GM23338 (cell line): ENCODE measurements around the gene COX10. TPM values are rescaled to one million over a fixed set of nuclear protein-coding genes. Genes with fewer than 3 reads are reported as not detected.

Source experiments
- ATAC-seq: fragments of 200-7000 bp; cut with Tn5 transposase; 3 replicates; pipeline ENCODE4 v1.9.1; 2020
- DNase-seq: peaks from one replicate; pipeline ENCODE4 v3.0.0-alpha.2; 2015; ENCODE audit warnings: low spot score
- H2AFZ ChIP-seq: fragments of 200-600 bp; sonication (generic); 2 replicates; pipeline ENCODE4 v1.8.0; 2016; ENCODE audit warnings: antibody characterized with exemption, mild to moderate bottlenecking, moderate library complexity
- H3F3A ChIP-seq: fragments of 200-600 bp; sonication (generic); replicated peaks from 2 replicates; pipeline ENCODE4 v1.8.0; 2017; ENCODE audit warnings: antibody characterized with exemption, mixed run types, low read depth
- H3K27ac ChIP-seq: fragments of 200-600 bp; sonication (generic); 2 replicates; pipeline ENCODE4 v1.6.1; 2016; ENCODE audit warnings: low read depth
- H3K27me3 ChIP-seq: fragments of 200-600 bp; sonication (generic); 2 replicates; pipeline ENCODE4 v1.8.0; 2016; ENCODE audit warnings: mild to moderate bottlenecking, mixed run types, moderate library complexity; ENCODE audit not compliant: insufficient read depth
- H3K36me3 ChIP-seq: fragments of 200-600 bp; sonication (generic); 2 replicates; pipeline ENCODE4 v1.8.0; 2016; ENCODE audit warnings: mild to moderate bottlenecking; ENCODE audit not compliant: insufficient read depth
- H3K4me1 ChIP-seq: fragments of 200-600 bp; sonication (generic); 2 replicates; pipeline ENCODE4 v1.8.0; 2016; ENCODE audit warnings: mild to moderate bottlenecking, moderate library complexity; ENCODE audit not compliant: insufficient read depth
- H3K4me2 ChIP-seq: fragments of 200-600 bp; sonication (generic); 2 replicates; pipeline ENCODE4 v1.7.1; 2017; ENCODE audit warnings: mixed run types
- H3K4me3 ChIP-seq: fragments of 200-600 bp; sonication (generic); 2 replicates; pipeline ENCODE4 v1.6.1; 2016; ENCODE audit warnings: mixed run types
- H3K79me2 ChIP-seq: fragments of 200-600 bp; sonication (generic); replicated peaks from 2 replicates; pipeline ENCODE4 v1.8.0; 2017; ENCODE audit warnings: mild to moderate bottlenecking; ENCODE audit not compliant: insufficient read depth
- H3K9me2 ChIP-seq: fragments of 200-600 bp; sonication (generic); 2 replicates; pipeline ENCODE4 v1.8.0; 2017; ENCODE audit not compliant: insufficient read depth
- H4K20me1 ChIP-seq: fragments of 200-600 bp; sonication (generic); replicated peaks from 2 replicates; pipeline ENCODE4 v1.8.0; 2017; ENCODE audit warnings: mild to moderate bottlenecking; ENCODE audit not compliant: insufficient read depth
- H3K27ac Mint-ChIP-seq: 2 replicates; pipeline ENCODE4 v1.8.0; 2020; ENCODE audit warnings: inconsistent platforms, mild to moderate bottlenecking, moderate library complexity, mixed read lengths
- H3K27me3 Mint-ChIP-seq: 3 replicates; pipeline ENCODE4 v1.8.0; 2022; ENCODE audit warnings: low read depth, mild to moderate bottlenecking, moderate library complexity, mixed read lengths, inconsistent platforms; ENCODE audit not compliant: insufficient read depth, poor library complexity
- H3K36me3 Mint-ChIP-seq: 3 replicates; pipeline ENCODE4 v1.8.0; 2021; ENCODE audit warnings: low read depth, mild to moderate bottlenecking, inconsistent platforms, moderate library complexity, mixed read lengths
- H3K4me1 Mint-ChIP-seq: 3 replicates; pipeline ENCODE4 v1.8.0; 2020; ENCODE audit warnings: mild to moderate bottlenecking, inconsistent platforms, mixed read lengths
- H3K4me3 Mint-ChIP-seq: 3 replicates; pipeline ENCODE4 v1.8.0; 2021; ENCODE audit warnings: moderate library complexity, mild to moderate bottlenecking, inconsistent platforms, mixed read lengths
- H3K9me3 Mint-ChIP-seq: 3 replicates; pipeline ENCODE4 v1.8.0; 2020; ENCODE audit warnings: moderate library complexity, mild to moderate bottlenecking, inconsistent platforms, mixed read lengths
- CREB1 ChIP-seq: fragments of 250-450 bp; sonication (Bioruptor Pico); IDR thresholded peaks from 2 replicates; pipeline ENCODE4 v1.5.0; 2020; ENCODE audit warnings: low read depth, mild to moderate bottlenecking, moderate library complexity
- CTCF ChIP-seq, 2 experiments: fragments of 200-600 bp in 1 of 2; sonication (generic) in 1 of 2; conservative IDR thresholded peaks; 2 replicates each; pipeline versions ENCODE4 v1.5.1 to v1.6.1; 2016 to 2017; ENCODE audit warnings: antibody characterized with exemption in 2 of 2, low read depth in 2 of 2, mild to moderate bottlenecking in 2 of 2, moderate library complexity in 1 of 2
- ETS1 ChIP-seq: IDR thresholded peaks from 2 replicates; pipeline ENCODE4 v1.6.1; 2016; ENCODE audit warnings: antibody characterized with exemption
- EZH2 ChIP-seq: fragments of 200-600 bp; sonication (generic); IDR thresholded peaks from one replicate; pipeline ENCODE4 v1.8.0; 2017; ENCODE audit warnings: antibody characterized with exemption, mild to moderate bottlenecking, low read depth; ENCODE audit not compliant: unreplicated experiment
- EZH2phosphoT487 ChIP-seq: fragments of 200-600 bp; sonication (generic); IDR thresholded peaks from one replicate; pipeline ENCODE4 v1.8.1; 2018; ENCODE audit warnings: antibody characterized with exemption; ENCODE audit not compliant: unreplicated experiment
- JUNB ChIP-seq: IDR thresholded peaks from one replicate; pipeline ENCODE4 v1.6.1; 2016; ENCODE audit warnings: antibody characterized with exemption; ENCODE audit not compliant: unreplicated experiment
- NANOG ChIP-seq: IDR thresholded peaks from 2 replicates; pipeline ENCODE4 v1.6.1; 2016; ENCODE audit warnings: antibody characterized with exemption, borderline replicate concordance
- POLR2AphosphoS5 ChIP-seq: IDR thresholded peaks from 2 replicates; pipeline ENCODE4 v1.6.1; 2016; ENCODE audit warnings: antibody characterized with exemption, low read depth
- STAT1 ChIP-seq: IDR thresholded peaks from one replicate; pipeline ENCODE4 v1.6.1; 2016; ENCODE audit warnings: antibody characterized with exemption; ENCODE audit not compliant: unreplicated experiment
- ZNF114 ChIP-seq: fragments of 250-450 bp; sonication (Bioruptor Pico); IDR thresholded peaks from 2 replicates; pipeline ENCODE4 v1.5.0; 2020; ENCODE audit warnings: mild to moderate bottlenecking, moderate library complexity
- ZNF331 ChIP-seq: fragments of 250-450 bp; sonication (Bioruptor Pico); IDR thresholded peaks from 2 replicates; pipeline ENCODE4 v1.5.0; 2020; ENCODE audit warnings: low read depth, mild to moderate bottlenecking, moderate library complexity
- polyA plus RNA-seq: library from polyadenylated mRNA; unstranded; fragments of >200 nt; fragmentation: Nextera tagmentation; extraction: Ambion mirVana; gene quantifications from 2 replicates; pipeline ENCODE4 v1.2.1, GENCODE V29; 2016
- total RNA-seq: library from RNA; depleted of rRNA; stranded (reverse); fragments of >200 nt; shearing (Covaris generic); gene quantifications from 2 replicates; pipeline ENCODE4 v1.2.3, GENCODE V29; 2014
- TF ChIP-seq, protein P1 (sequence below): fragments of 250-450 bp; sonication (Bioruptor Pico); IDR thresholded peaks from 2 replicates; pipeline ENCODE4 v1.5.0; 2020; ENCODE audit warnings: mild to moderate bottlenecking, moderate library complexity
- TF ChIP-seq, protein P2 (sequence below): IDR thresholded peaks from one replicate; pipeline ENCODE4 v1.6.1; 2018; ENCODE audit warnings: antibody characterized with exemption; ENCODE audit not compliant: unreplicated experiment

Gene COX10
- total and polyA plus RNA-seq, 2 experiments from 2014 or later = 25.7 to 46.6 TPM

- DNase-seq = no peak
- H3K27ac Mint-ChIP-seq = no peak overlapping the region
- H3K27me3 ChIP-seq = no peaks in the 10 kb centered on the region
Observed at GRCh38 chr17:14206891-14207290, 137.6 kb downstream of the COX10 start.

More at GRCh38 chr17:14206891-14207290, 137.6 kb downstream of the COX10 start:
- Histone ChIP-seq H3K4me3 (no peak overlapping the region), H3K79me2 (no peaks in the 10 kb centered on the region), H2AFZ (no peak overlapping the region), H3K36me3 (no peaks in the 10 kb centered on the region; the same call in 1 of the 2 replicates), H3K4me2 (no peak overlapping the region), H3K4me1 (0 out of 2 replicates have a peak, but pooled peaks cover 4% of the 10 kb centered on the region), H4K20me1 (no peaks in the 10 kb centered on the region), H3F3A (no peaks in the 10 kb centered on the region), H3K27ac (no peak overlapping the region), H3K9me2 (no peaks in the 10 kb centered on the region)
- H3K9me3 Mint-ChIP-seq = peaks cover 16% of the 10 kb centered on the region
- H3K4me3 Mint-ChIP-seq = no peak overlapping the region
- peaks cover 2% of the 10 kb centered on the region for H3K27me3 Mint-ChIP-seq
- peaks cover 9% of the 10 kb centered on the region for H3K4me1 Mint-ChIP-seq
- no peak for ATAC-seq
- no peak for TF ChIP-seq NANOG
- TF ChIP-seq, protein P1, sequence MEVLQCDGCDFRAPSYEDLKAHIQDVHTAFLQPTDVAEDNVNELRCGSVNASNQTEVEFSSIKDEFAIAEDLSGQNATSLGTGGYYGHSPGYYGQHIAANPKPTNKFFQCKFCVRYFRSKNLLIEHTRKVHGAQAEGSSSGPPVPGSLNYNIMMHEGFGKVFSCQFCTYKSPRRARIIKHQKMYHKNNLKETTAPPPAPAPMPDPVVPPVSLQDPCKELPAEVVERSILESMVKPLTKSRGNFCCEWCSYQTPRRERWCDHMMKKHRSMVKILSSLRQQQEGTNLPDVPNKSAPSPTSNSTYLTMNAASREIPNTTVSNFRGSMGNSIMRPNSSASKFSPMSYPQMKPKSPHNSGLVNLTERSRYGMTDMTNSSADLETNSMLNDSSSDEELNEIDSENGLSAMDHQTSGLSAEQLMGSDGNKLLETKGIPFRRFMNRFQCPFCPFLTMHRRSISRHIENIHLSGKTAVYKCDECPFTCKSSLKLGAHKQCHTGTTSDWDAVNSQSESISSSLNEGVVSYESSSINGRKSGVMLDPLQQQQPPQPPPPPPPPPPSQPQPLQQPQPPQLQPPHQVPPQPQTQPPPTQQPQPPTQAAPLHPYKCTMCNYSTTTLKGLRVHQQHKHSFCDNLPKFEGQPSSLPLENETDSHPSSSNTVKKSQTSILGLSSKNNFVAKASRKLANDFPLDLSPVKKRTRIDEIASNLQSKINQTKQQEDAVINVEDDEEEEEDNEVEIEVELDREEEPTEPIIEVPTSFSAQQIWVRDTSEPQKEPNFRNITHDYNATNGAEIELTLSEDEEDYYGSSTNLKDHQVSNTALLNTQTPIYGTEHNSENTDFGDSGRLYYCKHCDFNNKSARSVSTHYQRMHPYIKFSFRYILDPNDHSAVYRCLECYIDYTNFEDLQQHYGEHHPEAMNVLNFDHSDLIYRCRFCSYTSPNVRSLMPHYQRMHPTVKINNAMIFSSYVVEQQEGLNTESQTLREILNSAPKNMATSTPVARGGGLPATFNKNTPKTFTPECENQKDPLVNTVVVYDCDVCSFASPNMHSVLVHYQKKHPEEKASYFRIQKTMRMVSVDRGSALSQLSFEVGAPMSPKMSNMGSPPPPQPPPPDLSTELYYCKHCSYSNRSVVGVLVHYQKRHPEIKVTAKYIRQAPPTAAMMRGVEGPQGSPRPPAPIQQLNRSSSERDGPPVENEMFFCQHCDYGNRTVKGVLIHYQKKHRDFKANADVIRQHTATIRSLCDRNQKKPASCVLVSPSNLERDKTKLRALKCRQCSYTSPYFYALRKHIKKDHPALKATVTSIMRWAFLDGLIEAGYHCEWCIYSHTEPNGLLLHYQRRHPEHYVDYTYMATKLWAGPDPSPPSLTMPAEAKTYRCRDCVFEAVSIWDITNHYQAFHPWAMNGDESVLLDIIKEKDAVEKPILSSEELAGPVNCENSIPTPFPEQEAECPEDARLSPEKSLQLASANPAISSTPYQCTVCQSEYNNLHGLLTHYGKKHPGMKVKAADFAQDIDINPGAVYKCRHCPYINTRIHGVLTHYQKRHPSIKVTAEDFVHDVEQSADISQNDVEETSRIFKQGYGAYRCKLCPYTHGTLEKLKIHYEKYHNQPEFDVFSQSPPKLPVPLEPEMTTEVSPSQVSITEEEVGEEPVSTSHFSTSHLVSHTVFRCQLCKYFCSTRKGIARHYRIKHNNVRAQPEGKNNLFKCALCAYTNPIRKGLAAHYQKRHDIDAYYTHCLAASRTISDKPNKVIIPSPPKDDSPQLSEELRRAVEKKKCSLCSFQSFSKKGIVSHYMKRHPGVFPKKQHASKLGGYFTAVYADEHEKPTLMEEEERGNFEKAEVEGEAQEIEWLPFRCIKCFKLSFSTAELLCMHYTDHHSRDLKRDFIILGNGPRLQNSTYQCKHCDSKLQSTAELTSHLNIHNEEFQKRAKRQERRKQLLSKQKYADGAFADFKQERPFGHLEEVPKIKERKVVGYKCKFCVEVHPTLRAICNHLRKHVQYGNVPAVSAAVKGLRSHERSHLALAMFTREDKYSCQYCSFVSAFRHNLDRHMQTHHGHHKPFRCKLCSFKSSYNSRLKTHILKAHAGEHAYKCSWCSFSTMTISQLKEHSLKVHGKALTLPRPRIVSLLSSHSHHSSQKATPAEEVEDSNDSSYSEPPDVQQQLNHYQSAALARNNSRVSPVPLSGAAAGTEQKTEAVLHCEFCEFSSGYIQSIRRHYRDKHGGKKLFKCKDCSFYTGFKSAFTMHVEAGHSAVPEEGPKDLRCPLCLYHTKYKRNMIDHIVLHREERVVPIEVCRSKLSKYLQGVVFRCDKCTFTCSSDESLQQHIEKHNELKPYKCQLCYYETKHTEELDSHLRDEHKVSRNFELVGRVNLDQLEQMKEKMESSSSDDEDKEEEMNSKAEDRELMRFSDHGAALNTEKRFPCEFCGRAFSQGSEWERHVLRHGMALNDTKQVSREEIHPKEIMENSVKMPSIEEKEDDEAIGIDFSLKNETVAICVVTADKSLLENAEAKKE = no peak
- no peak for TF ChIP-seq ZNF114 (CRISPR knock-in tag)
- TF ChIP-seq POLR2AphosphoS5 = no peak
- no peak for TF ChIP-seq ETS1
- TF ChIP-seq JUNB = no peak
- TF ChIP-seq, protein P2, sequence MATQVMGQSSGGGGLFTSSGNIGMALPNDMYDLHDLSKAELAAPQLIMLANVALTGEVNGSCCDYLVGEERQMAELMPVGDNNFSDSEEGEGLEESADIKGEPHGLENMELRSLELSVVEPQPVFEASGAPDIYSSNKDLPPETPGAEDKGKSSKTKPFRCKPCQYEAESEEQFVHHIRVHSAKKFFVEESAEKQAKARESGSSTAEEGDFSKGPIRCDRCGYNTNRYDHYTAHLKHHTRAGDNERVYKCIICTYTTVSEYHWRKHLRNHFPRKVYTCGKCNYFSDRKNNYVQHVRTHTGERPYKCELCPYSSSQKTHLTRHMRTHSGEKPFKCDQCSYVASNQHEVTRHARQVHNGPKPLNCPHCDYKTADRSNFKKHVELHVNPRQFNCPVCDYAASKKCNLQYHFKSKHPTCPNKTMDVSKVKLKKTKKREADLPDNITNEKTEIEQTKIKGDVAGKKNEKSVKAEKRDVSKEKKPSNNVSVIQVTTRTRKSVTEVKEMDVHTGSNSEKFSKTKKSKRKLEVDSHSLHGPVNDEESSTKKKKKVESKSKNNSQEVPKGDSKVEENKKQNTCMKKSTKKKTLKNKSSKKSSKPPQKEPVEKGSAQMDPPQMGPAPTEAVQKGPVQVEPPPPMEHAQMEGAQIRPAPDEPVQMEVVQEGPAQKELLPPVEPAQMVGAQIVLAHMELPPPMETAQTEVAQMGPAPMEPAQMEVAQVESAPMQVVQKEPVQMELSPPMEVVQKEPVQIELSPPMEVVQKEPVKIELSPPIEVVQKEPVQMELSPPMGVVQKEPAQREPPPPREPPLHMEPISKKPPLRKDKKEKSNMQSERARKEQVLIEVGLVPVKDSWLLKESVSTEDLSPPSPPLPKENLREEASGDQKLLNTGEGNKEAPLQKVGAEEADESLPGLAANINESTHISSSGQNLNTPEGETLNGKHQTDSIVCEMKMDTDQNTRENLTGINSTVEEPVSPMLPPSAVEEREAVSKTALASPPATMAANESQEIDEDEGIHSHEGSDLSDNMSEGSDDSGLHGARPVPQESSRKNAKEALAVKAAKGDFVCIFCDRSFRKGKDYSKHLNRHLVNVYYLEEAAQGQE = no peak
- no peak for TF ChIP-seq STAT1
- TF ChIP-seq CREB1 (CRISPR knock-in tag) = no peak
- TF ChIP-seq CTCF (conservative IDR thresholded peaks at IDR 0.05; ENCODE audit: low read depth in 2 of 2) = no peak
- no peak for TF ChIP-seq ZNF331 (CRISPR knock-in tag)
- TF ChIP-seq EZH2 = no peak
- TF ChIP-seq EZH2phosphoT487 = no peak
- peaks cover 34% of the 10 kb centered on the region for H3K36me3 Mint-ChIP-seq
